Stimulated activated naive B cell treated with anti-CD40 and anti-IgM and Interleukin-4, amounts not matched to agents 10 μg/mL and 1 μg/mL and 100 μg/mL, for 72 hours (primary cell): Measurements from ENCODE around the gene LMLN.
A peak's percentile ranks its signal among the peaks of the same experiment; 100 is the strongest.

Source experiments
- ATAC-seq, 2 donors: fragments of 150-1000 bp; cut with Tn5 transposase; replicated peaks; 2 replicates each; pipeline ENCODE4 v1.10.0; 2021; ENCODE audit warnings: moderate library complexity in 1 of 2
- DNase-seq: peaks from one replicate; pipeline ENCODE4 v3.0.0; 2021
- H3K27ac Mint-ChIP-seq: one replicate; pipeline ENCODE4 v1.8.0; 2022; ENCODE audit warnings: mild to moderate bottlenecking, mixed read lengths
- H3K27me3 Mint-ChIP-seq, 2 donors: one replicate each; pipeline ENCODE4 v1.8.0; 2022; ENCODE audit warnings: mixed read lengths in 2 of 2
- H3K36me3 Mint-ChIP-seq, 2 donors: one replicate each; pipeline ENCODE4 v1.8.0; 2022; ENCODE audit warnings: mixed read lengths in 2 of 2, mild to moderate bottlenecking in 1 of 2
- H3K4me1 Mint-ChIP-seq, 2 donors: one replicate each; pipeline ENCODE4 v1.8.0; 2022; ENCODE audit warnings: mixed read lengths in 2 of 2, mild to moderate bottlenecking in 1 of 2
- H3K4me3 Mint-ChIP-seq, 2 donors: one replicate each; pipeline ENCODE4 v1.8.0; 2022; ENCODE audit warnings: mild to moderate bottlenecking in 2 of 2, mixed read lengths in 2 of 2, moderate library complexity in 1 of 2
- H3K9me3 Mint-ChIP-seq, 2 donors: one replicate each; pipeline ENCODE4 v1.8.0; 2022; ENCODE audit warnings: mixed read lengths in 2 of 2, mild to moderate bottlenecking in 1 of 2

LMLN gene

DNA sequence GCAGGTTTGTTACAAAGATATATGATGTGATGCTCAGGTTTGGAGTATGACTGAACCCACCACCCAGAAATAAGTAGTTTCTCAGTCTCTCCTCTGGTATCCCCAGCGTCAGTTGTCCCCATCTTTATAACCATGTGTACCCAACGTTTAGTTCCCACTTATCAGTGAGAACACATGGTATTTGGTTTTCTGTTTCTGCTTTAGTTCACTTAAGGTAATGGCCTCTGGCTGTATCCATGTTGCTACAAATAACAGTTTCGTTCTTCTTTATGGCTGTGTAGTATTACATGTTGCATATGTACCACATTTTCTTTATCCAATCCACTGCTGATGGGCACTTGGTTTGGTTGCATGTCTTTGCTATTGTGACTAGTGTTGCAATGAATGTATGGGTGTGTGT is 132.3 kb downstream of the LMLN start:
- Mint-ChIP-seq H3K4me1 (peaks cover 5 to 11% of the 10 kb centered on the region in 2 donors), H3K27me3 (peaks cover 26 to 29% of the 10 kb centered on the region in 2 donors), H3K4me3 (no peak overlapping the region), H3K9me3 (peaks cover 9% of the 10 kb centered on the region in 2 donors), H3K36me3 (peaks cover 0 to 3% of the 10 kb centered on the region in 2 donors), H3K27ac (no peak overlapping the region)
- DNase-seq (no peak), ATAC-seq (no peak)

DNA sequence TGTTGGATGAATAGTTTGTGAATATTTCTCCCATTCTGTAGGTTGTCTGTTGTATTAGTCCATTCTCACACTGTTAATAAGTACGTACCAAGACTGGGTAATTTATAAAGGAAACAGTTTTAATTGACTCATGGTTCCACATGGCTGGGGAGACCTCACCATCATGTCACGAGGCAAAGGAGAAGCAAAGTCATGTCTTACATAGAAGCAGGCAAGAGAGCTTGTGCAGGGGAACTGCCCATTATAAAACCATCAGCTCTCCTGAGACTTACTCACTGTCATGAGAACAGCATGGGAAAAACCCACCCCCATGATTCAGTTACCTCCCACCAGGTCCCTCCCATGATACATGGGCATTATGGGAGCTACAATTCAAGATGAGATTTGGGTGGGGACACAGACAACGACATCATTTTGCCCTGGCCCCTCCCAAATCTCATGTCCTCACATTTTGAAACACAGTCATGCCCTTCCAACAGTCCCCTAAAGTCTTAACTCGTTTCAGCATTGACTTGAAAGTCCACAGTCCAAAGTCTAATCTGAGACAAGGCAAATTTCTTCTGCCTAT is 133.2 kb downstream of the LMLN start:
- Mint-ChIP-seq H3K9me3 (peaks cover 9% of the 10 kb centered on the region in 2 donors), H3K4me3 (no peak overlapping the region), H3K4me1 (peaks cover 5 to 11% of the 10 kb centered on the region in 2 donors), H3K36me3 (peaks cover 0 to 3% of the 10 kb centered on the region in 2 donors), H3K27me3 (peaks cover 22 to 25% of the 10 kb centered on the region in 2 donors), H3K27ac (no peak overlapping the region)
- ATAC-seq, result peak in 1 of 2 donors; percentile 58
- no peak for DNase-seq
